Fibroblast of the aortic adventitia (primary cell): Measurements from ENCODE around the gene RPRD1A. TPM values are rescaled to one million over a fixed set of nuclear protein-coding genes. Genes with fewer than 3 reads are reported as not detected.

Experiments
- DNase-seq: peaks from one replicate; pipeline ENCODE4 v3.0.0-alpha.2; 2010; ENCODE audit warnings: low read depth
- H3K4me3 ChIP-seq: 2 replicates; pipeline ENCODE4 v1.5.1; 2011; ENCODE audit warnings: low read depth, mild to moderate bottlenecking, control low read depth, low read length, moderate library complexity
- total RNA-seq: library from RNA; depleted of rRNA; stranded (reverse); fragments of >200 nt; gene quantifications from 2 replicates; pipeline ENCODE4 v1.2.3, GENCODE V29; 2012; ENCODE audit warnings: low replicate concordance
- TF ChIP-seq, protein P1 (sequence below): IDR thresholded peaks from 2 replicates; pipeline ENCODE4 v1.5.1; 2011; ENCODE audit warnings: mild to moderate bottlenecking, low read length, control low read depth, inconsistent platforms; ENCODE audit not compliant: insufficient read depth

The RPRD1A gene
- total RNA-seq, 1 donor = 47.4 TPM

DNA sequence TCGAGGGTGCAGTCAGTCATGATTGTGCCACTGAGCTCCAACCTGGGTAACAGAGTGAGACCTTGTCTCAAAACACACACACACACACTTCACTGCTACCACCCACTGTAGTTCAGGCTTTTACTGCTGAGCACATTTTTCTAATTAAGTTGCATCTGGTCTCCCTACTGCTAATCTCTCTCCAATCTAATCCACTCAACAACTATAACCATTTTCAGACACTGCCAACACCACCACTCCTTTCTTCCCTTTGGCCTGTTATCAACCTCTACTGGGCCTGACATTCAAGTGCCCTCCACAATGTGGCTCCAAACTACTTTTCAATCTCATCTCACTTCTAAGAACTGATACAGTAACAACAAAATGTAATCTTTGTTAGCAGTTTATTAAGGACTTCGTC, 50.1 kb downstream of the RPRD1A start:
- no peak overlapping the region for H3K4me3 ChIP-seq
- DNase-seq = peak; percentile 12
- TF ChIP-seq, protein P1, sequence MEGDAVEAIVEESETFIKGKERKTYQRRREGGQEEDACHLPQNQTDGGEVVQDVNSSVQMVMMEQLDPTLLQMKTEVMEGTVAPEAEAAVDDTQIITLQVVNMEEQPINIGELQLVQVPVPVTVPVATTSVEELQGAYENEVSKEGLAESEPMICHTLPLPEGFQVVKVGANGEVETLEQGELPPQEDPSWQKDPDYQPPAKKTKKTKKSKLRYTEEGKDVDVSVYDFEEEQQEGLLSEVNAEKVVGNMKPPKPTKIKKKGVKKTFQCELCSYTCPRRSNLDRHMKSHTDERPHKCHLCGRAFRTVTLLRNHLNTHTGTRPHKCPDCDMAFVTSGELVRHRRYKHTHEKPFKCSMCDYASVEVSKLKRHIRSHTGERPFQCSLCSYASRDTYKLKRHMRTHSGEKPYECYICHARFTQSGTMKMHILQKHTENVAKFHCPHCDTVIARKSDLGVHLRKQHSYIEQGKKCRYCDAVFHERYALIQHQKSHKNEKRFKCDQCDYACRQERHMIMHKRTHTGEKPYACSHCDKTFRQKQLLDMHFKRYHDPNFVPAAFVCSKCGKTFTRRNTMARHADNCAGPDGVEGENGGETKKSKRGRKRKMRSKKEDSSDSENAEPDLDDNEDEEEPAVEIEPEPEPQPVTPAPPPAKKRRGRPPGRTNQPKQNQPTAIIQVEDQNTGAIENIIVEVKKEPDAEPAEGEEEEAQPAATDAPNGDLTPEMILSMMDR = no peak

DNA sequence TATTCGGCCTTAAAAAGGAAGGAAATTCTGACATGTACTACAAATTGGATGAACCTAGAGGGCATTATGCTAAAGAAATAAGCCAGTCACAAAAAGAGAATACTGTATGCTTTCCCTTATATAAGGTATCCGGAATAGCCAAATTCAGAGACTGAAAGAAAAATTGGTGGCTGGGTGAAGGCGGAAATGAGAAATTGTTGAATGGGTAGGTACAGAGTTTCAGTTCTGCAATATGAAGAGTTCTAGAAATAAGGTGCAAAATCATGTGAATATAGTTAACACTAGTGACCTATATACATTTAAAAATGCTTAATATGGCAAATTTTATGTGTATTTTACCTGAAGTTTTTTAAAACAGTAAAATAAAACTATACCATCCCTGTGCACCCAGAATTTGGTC, 51.7 kb downstream of the RPRD1A start:
- TF ChIP-seq, protein P1 = no peak
- no peak overlapping the region for H3K4me3 ChIP-seq

DNA sequence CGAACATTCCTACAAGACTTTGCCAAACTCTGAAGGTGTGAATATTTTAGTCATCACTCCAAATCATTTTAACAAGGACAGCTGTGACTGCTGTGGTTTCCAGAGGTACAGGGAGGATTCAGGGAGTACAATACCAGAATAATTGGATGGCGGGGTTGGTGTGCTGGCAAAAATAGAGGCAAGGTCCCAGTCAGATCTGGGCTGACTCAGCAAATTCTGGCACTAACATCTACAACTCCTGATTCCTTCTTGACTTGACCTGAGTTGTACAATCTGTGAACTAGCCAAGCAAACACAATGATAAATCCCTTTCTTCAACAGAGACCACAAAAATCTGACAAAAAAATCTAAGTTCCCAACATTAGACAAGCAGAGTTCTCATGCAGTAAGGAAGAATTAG, 54.5 kb downstream of the RPRD1A start:
- TF ChIP-seq, protein P1 = no peak
- peak; percentile 51 for DNase-seq
- no peak overlapping the region for H3K4me3 ChIP-seq

More for the DNA sequence above, 51.7 kb downstream of the RPRD1A start:
- DNase-seq = no peak

DNA sequence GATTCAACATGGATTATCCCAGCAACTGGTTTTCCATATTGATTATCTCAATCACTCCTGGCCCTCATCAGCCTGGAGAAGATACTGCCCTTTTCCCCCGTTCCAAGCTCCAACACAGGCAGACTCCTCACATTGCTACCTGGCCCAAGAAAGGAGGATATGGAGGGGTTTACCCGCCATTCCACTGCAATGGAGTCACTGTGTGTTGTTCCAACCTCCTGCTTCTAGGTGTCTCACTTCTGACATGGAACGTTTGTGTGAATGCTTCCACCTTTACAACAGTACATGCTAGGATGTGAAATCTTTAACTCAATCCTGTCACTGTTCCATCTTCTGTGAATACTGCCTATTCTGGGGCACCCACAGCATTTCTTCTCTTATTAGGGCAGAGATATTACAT, 58.1 kb downstream of the RPRD1A start:
- TF ChIP-seq, protein P1 = no peak
- DNase-seq = no peak

DNA sequence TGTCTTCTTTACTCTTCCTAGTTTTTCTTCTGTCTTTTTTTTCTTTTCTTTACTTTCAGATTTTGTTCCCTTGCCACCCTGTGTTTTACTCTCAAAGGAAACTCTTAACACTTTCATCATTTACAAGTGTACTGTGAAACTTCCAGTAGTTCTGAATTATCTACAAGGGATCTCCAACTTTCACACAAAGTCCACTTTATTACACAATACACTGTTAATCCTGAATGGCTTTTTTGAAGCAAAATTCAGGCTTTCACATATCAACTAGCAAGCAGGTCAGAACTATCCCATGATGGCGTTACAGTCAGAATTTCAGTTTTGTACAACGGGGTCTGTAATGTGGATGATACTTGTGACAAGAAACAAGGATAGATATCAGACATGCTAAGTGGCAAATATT, 60.4 kb downstream of the RPRD1A start:
- TF ChIP-seq, protein P1 = no peak
- DNase-seq = no peak
- H3K4me3 ChIP-seq = no peak overlapping the region

More for the DNA sequence above, 58.1 kb downstream of the RPRD1A start:
- H3K4me3 ChIP-seq = no peak overlapping the region

DNA sequence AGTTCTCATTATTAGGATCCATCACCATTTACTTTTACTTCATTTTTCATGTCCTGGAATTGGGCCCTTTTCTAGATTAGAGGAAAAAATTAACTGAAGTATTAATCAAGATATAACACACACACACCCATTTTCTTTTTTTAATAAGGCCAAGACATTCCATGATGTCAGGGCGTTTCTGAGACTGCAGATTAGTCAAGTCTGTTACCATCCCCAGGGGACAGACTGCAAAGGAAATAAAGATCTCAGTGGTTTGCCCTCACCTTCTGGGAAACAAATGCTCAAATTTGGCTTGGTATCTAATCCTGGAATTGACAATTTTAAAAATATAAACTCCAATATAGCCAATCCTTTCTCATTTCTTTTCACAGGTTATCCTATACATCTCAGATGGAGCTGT, 67.4 kb downstream of the RPRD1A start:
- TF ChIP-seq, protein P1 = no peak
- H3K4me3 ChIP-seq = no peak overlapping the region
- DNase-seq = peak; percentile 18

DNA sequence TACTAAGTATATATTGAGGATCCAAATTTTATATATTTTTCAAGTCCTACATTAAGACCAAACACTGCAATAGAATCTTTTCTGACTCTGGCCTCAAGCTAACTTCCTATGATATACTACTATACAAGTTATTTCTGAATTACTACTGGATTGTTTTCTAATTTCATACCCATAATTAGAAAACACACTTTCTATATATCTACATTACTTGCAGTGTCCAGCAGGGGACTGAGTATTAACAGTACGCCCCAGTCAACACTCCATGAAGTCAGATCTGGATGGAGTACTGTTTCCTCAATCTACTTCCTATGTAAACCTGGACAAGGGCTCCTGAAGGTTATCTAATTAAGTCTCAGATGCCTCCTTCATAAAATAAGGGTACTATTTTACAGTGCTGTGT, 68.4 kb downstream of the RPRD1A start:
- TF ChIP-seq, protein P1 = peak; percentile 46
- H3K4me3 ChIP-seq = no peak overlapping the region
- DNase-seq = peak; percentile 5
